D341Med (cell line): Measurements from ENCODE around the gene SRP68.
A peak's percentile ranks its signal among the peaks of the same experiment; 100 is the strongest.

Experiments used
- DNase-seq: peaks from one replicate; pipeline ENCODE4 v3.0.0; 2012; ENCODE audit warnings: low spot score

Gene SRP68

GRCh38 chr17:76072148-76072858, at the start of gene SRP68:
TSS of gene SRP68 (minus strand) at chr17:76072517. CDS start at chr17:76072491, 26 bp downstream.
- DNase-seq, result peak; percentile 100

DNA sequence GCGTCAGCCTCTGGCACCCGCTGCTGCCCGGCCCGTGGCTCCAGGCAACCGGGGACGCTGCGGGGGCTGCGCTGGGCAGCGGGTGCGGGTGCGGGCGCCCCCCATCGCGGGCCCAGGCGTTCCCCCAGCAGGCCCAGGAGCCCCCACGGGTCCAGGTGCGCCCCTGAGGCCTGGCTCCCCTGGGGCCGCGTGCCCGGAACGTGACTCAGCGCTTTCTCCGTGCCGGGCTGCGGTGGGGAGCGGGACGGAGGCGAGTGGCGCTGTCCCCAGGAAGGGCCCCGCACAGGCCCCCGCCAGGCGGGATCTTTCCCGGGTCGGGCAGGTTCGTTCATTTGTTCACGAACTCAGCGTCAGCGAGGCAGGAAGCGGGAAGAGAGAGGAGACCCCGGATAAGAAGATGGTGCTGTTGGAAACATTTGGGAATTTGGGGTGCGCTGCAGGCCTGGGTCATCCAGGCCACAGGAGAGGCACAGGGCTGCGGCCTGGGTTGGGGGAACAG, 49.7 kb upstream of the SRP68 start:
- DNase-seq, result no peak

GRCh38 chr17:76120658-76121008, 48.3 kb upstream of the SRP68 start:
- no peak for DNase-seq

GRCh38 chr17:76119409-76120371, 47.4 kb upstream of the SRP68 start:
- peak; percentile 34 for DNase-seq

- no peak for DNase-seq
Observed at GRCh38 chr17:76115138-76115754, 42.9 kb upstream of the SRP68 start.

GRCh38 chr17:76111956-76112355, 39.6 kb upstream of the SRP68 start:
- DNase-seq, result no peak

- DNase-seq, result no peak
Observed at GRCh38 chr17:76107509-76107908, 35.2 kb upstream of the SRP68 start.

GRCh38 chr17:76106703-76107102, 34.4 kb upstream of the SRP68 start:
- DNase-seq, result no peak

DNA sequence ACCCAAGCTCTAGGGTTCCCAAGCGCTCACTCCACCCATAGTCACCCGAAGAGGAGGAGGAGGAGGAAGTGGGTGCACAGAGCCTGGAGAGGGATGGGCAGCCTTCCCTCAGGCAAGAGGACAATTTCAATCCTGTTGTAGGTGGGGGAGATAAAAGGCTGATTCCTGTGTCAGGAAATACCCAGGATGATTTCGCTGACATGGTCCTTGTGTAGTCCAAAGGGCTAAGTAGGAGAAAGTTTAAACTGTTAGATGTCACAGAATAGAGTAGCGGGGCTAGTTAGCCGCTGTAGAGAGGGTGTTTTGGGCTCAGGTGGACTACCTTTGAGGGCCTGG, 32.5 kb upstream of the SRP68 start:
- no peak for DNase-seq

DNA sequence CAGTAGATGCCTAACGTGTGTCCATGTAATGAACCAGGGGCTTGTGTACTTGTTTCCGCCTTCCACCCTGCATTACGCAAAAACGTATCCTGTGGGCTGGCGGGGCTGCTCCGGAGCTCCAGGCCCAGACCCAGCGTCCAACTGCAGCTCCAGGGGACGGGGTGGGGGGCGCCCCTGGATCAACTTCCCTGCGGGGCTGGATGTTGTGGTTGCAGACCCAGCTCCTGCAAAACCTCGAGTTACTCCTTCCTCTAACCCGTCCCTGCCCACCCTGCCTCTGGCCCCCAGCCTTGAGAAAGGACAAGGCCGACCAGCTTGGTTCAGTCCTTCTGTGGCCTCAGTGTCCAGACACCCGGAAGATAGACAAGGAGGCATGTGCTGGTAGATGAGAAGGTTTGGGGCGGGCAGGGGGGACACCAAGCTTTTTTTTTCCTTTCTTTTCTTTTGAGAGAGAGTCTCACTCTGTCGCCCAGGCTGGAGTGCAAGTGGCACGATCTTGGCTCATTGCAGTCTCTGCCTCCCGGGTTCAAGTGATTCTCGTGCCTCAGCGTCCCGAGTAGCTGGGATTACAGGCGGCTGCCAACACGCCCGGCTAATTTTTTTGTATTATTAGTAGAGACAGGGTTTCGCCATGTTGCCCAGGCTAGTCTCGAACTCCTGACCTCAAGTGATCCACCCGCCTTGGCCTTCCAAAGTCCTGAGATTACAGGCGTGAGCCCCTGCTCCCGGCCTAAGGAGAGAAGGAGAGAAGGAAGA, 32.0 kb upstream of the SRP68 start:
- no peak for DNase-seq

GRCh38 chr17:76103274-76104139, 31.2 kb upstream of the SRP68 start, which contains the start of gene EXOC7:
TSS of gene EXOC7 (minus strand) at chr17:76103787. CDS start at chr17:76103692, 95 bp downstream.
- peak; percentile 100 for DNase-seq

DNA sequence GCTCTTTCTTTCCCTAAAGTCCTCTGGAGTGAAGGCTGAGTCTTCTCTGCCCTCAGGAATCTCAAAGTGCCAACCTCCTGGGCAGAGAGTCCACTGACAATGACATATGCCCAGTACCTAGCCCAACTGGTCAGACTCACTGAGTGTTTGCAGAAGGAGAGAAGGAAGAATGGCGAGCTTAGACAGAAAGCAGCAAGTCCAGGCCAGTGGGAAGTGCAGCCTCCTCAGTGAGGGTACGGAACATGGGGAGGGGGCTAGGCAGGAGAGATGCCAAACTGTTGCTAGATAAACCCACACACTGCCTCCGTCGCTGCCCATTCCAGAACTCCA, 30.6 kb upstream of the SRP68 start:
- DNase-seq, result no peak

DNA sequence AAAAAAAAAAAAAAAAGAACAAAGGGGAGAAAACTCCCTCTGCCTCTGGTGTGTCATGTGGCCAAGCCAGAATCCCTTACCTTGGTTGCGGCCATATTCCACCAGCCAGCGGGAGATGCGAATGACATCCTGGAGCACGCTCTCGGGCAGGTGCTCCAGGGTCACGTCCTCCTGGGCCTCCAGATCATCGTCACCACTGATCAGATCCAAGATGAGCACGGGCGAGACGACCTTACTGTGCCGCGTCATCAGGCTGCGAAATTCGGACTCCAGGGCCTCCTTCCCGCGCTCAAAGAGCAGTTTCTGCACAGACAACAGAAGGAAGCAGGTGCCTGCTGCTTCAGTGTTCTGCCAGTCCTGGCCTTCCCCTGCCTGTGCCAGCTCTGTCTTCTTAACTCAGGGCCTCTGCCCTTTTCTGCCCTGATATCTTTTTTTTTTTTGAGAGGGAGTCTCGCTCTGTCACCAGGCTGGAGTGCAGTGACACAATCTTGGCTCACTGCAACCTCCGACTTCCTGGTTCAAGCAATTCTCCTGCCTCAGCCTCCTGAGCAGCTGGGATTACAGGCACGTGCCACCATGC, 25.5 kb upstream of the SRP68 start:
- DNase-seq, result no peak

DNA sequence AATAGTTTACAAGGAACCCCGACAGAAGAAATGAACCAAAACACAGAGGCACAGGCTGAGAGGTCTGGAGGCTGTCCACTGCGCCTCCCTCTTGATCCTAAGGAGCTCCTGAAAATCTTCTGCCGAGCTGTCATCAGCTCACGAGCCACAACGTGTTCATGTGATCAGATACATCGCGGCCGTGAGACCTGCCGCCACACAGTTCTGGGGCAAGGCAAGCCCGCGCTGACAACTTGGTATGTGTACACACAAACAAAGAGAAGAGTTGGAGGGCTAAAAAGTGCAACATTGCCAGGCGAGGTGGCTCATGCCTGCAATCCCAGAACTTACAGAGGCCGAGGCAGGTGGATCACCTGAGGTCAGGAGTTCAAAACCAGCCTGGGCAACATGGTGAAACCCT, 23.6 kb upstream of the SRP68 start:
- no peak for DNase-seq

DNA sequence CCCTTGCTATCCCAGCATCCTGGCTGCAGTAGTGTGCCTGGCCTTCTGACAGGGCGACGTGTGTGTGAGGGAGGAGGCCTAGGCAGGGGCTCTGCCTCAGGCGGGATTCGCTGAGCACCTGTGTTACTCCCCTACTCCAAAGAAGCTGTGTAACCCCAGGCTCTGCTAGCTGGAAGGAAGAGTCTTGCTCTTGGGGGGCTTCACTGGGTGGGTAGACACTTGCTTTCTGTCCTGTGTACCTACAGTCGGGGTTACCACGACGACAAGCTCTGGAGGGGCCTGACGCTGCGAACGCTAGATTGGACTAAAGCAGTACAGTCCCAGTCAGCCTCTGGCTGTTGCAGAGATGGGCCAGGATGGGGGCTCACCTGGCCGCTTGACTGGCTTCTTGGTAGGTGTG, 21.7 kb upstream of the SRP68 start:
- DNase-seq, result peak; percentile 27

DNA sequence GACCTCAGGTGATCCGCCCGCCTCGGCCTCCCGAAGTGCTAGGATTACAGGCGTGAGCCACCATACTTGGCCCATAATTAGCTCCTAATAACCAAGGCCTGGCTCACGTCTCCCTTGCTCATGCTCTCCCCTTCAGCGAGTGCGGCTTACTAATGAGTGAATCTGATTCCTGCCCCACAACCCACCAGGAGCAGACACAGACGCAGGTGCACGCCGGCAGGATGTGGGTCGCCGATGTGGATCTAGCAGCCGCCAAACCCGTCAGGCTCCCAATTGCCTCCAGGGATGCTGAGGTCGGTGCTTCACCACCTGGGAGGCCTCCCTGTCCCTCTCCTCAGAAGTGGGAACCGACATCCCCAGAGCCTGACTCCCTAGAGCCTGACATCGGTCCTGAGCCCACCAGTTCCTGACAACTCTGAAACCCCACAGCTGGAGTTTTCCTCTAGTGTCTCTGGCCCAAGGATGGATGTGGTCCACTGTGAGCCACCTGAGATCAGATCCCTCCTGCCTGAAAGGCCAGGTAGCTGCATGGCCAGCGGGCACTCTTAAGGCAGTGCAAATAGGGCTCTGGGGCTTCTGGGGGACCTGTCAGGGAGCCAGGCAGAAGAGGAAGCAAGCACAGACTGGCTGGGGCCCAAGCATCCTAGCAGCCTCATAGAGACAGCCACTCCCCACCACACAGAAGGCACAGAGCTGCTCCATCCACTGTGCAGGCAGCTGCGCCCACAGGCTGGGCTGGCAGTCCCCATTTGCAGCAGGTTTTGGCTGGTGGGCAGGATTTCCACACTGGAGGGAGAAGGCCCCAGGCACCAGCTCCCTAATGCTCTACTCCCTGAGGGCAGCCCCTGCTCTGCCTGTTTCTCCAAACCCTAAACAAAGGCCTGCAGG, 20.5 kb upstream of the SRP68 start:
- peak; percentile 28 for DNase-seq

GRCh38 chr17:76091526-76092286, 19.4 kb upstream of the SRP68 start:
- peak; percentile 28 for DNase-seq

- DNase-seq, result peak; percentile 36
Observed at GRCh38 chr17:76090517-76091129, 18.3 kb upstream of the SRP68 start.
